Natural killer cell (primary cell): ENCODE measurements around the gene DCUN1D4. TPM values are rescaled to one million over a fixed set of nuclear protein-coding genes. Genes with fewer than 3 reads are reported as not detected.

Experiments used
- ATAC-seq, 3 donors: fragments of 150-1000 bp in 2 of 3; fragments of 200-7000 bp in 1 of 3; cut with Tn5 transposase; 1 replicate in 1 of 3; 2 replicates in 2 of 3; pipeline ENCODE4 v1.10.0; 2021; ENCODE audit warnings: mild to moderate bottlenecking in 2 of 3, moderate library complexity in 2 of 3
- DNase-seq, 2 donors: peaks; one replicate each; pipeline versions ENCODE4 v3.0.0 to v3.0.0-alpha.2; 2013 to 2021; ENCODE audit warnings: mixed read lengths in 1 of 2
- H3K27ac ChIP-seq: one replicate; pipeline ENCODE4 v1.5.1; 2013; ENCODE audit warnings: mild to moderate bottlenecking, low read length
- H3K27me3 ChIP-seq: one replicate; pipeline ENCODE4 v1.6.1; 2013; ENCODE audit warnings: low read length; ENCODE audit not compliant: control insufficient read depth, insufficient read depth
- H3K36me3 ChIP-seq: one replicate; pipeline ENCODE4 v1.6.1; 2013; ENCODE audit warnings: low read length; ENCODE audit not compliant: control insufficient read depth, insufficient read depth
- H3K4me1 ChIP-seq: one replicate; pipeline ENCODE4 v1.6.1; 2013; ENCODE audit warnings: low read length; ENCODE audit not compliant: control insufficient read depth, insufficient read depth
- H3K4me3 ChIP-seq: one replicate; pipeline ENCODE4 v1.5.1; 2013; ENCODE audit warnings: low read length
- H3K9me3 ChIP-seq: one replicate; pipeline ENCODE4 v1.6.1; 2013; ENCODE audit warnings: low read length; ENCODE audit not compliant: control insufficient read depth, insufficient read depth
- H3K27ac Mint-ChIP-seq, 2 donors: one replicate each; pipeline ENCODE4 v1.8.0; 2022; ENCODE audit warnings: mild to moderate bottlenecking in 2 of 2, mixed read lengths in 2 of 2, moderate library complexity in 1 of 2
- H3K27me3 Mint-ChIP-seq, 2 donors: one replicate each; pipeline ENCODE4 v1.8.0; 2022; ENCODE audit warnings: low read depth in 2 of 2, mixed read lengths in 2 of 2
- H3K36me3 Mint-ChIP-seq: one replicate; pipeline ENCODE4 v1.8.0; 2022; ENCODE audit warnings: mixed read lengths
- H3K4me1 Mint-ChIP-seq, 2 donors: one replicate each; pipeline ENCODE4 v1.8.0; 2022; ENCODE audit warnings: mixed read lengths in 2 of 2
- H3K4me3 Mint-ChIP-seq: one replicate; pipeline ENCODE4 v1.8.0; 2022; ENCODE audit warnings: mild to moderate bottlenecking, moderate library complexity, mixed read lengths
- H3K9me3 Mint-ChIP-seq, 2 donors: one replicate each; pipeline ENCODE4 v1.8.0; 2022; ENCODE audit warnings: mixed read lengths in 2 of 2
- CTCF ChIP-seq: fragments of 200-600 bp; IDR thresholded peaks from one replicate; pipeline ENCODE4 v1.8.0; 2022; ENCODE audit warnings: antibody characterized with exemption
- WGBS: methylation state at CpG from one replicate; pipeline ENCODE4 v1.1.7; 2013; ENCODE audit warnings: missing lambda C conversion rate; ENCODE audit not compliant: insufficient coverage; 5-methylcytosine and 5-hydroxymethylcytosine counted together
- intact Hi-C: fragments of 100-400 bp; cut with micrococcal nuclease; formaldehyde crosslinking; loops from one replicate; pipeline ENCODE4 v1.14.2; 2022
- total RNA-seq, 4 donors: library from RNA; stranded (reverse); fragments of 120-200 nt in 1 of 4; gene quantifications; one replicate each; pipeline versions ENCODE4 v1.2.3 to v1.2.4, GENCODE V29; 2013 to 2022

The DCUN1D4 gene
- total RNA-seq, 3 donors from 2014 or later (not counting 1 experiment from before 2014, with no cell fraction given): 26.9 to 35.9 (median 35.1) TPM

DNA sequence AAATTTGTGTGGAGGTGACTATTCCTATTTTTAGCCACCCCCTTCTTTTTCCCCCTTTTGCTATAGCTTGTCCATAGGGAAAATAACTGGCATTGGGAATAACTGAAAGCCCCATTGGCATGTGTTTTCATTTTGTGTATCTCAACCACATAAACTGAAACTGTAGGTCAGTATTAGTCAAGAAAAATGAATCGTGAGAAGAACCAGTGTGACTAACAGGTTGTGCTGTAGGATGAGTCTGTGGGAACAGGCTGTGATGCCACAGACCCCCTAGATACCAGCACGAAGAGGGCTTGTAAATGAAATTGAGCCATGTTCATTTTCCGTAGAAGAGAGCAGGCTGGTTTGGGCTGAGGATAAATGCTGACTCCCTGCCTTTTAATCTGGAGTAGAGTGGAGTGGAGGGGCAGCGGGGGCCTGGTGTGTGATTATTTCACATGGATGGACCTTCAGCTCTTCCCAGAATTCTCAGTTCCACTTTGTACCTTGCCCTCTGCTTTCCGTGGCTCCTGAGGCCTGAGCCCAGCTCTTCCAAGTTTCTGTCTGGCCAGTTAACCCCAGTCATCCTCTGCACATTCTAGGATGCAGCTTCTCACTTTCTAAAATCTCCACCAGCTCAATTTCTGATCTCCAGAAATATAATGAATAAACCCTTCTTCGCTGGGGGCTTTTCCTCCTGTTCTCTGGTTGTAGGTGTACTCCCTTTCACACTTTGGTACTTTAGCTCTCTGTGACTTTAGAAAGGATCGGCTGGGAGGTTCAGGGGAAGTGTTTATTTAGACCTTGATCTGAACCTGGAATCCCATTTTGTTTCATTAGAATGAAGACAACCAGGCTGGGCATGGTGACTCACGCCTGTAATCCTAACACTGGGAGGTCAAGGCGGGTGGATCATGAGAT lies 37.3 kb downstream of the DCUN1D4 start:
- DNase-seq (no peak), ATAC-seq (no peak)
- H3K9me3 Mint-ChIP-seq: no peaks in the 10 kb centered on the region
- Histone ChIP-seq H3K27me3 (no peaks in the 10 kb centered on the region), H3K27ac (no peak overlapping the region), H3K36me3 (peaks cover 18% of the 10 kb centered on the region), H3K9me3 (no peaks in the 10 kb centered on the region), H3K4me3 (no peak overlapping the region), H3K4me1 (no peaks in the 10 kb centered on the region)
- no peaks in the 10 kb centered on the region for H3K27me3 Mint-ChIP-seq
- intact Hi-C loops: no loop called here
- H3K36me3 Mint-ChIP-seq: peaks cover 6% of the 10 kb centered on the region
- WGBS: 95% methylated on average over 9 of the region's 9 CpGs
- H3K27ac Mint-ChIP-seq: no peak overlapping the region
- H3K4me1 Mint-ChIP-seq: peaks cover 5 to 15% of the 10 kb centered on the region in 2 donors
- TF ChIP-seq CTCF: no peak
- H3K4me3 Mint-ChIP-seq: no peak overlapping the region

DNA sequence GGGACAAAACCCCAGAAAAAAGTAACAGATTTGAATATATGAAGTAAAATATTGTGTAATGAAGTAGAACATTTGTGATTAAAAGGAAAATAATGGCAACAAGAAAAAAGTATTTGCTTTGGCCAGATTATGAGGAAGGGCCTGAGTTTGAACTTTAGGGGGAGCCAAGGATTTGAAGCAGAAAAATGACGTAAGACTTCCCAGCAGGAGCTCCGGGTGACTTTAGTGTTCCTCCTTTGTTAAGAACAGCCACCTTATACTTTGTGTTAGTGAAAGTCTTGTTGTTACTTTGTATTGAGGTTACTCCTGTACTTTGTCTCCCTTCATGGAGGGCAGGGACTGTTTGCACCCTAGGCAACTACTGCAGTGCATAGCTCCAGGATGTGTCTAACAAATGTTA lies 41.1 kb downstream of the DCUN1D4 start:
- no peaks in the 10 kb centered on the region for H3K27me3 ChIP-seq
- ATAC-seq (no peak), DNase-seq (no peak)
- Mint-ChIP-seq H3K27ac (no peak overlapping the region), H3K36me3 (peaks cover under 1% of the 10 kb centered on the region), H3K4me3 (no peak overlapping the region), H3K27me3 (no peaks in the 10 kb centered on the region), H3K4me1 (peaks cover 0 to 12% of the 10 kb centered on the region in 2 donors), H3K9me3 (no peaks in the 10 kb centered on the region)
- no peak overlapping the region for H3K27ac ChIP-seq
- no peaks in the 10 kb centered on the region for H3K4me1 ChIP-seq
- H3K4me3 ChIP-seq: no peak overlapping the region
- WGBS: 100% methylated on average over 1 of the region's 2 CpGs
- no peaks in the 10 kb centered on the region for H3K9me3 ChIP-seq
- TF ChIP-seq CTCF: no peak
- intact Hi-C loops: no loop called here
- H3K36me3 ChIP-seq: peaks cover 12% of the 10 kb centered on the region

DNA sequence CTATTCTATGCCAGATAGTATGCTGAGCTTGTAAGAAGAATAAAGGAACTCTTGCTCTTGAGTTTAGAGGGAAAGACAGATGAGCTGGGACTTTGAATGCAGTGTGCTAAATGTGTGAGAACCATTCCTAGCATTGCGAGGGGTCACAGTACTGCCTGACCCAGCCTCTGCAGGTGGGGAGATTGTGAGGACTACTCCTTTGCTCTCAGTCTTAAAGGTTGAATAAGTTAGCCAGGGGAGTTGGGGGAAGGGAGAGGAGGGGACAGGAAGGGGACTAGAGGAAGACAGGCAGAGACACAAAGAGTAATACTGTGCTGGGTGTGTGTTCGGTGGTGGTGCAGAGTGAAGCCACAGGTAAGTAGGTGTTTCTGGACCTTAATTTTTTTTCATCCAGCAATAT lies 41.7 kb downstream of the DCUN1D4 start:
- ATAC-seq (no peak), DNase-seq (no peak)
- Mint-ChIP-seq H3K4me3 (no peak overlapping the region), H3K36me3 (no peaks in the 10 kb centered on the region), H3K9me3 (no peaks in the 10 kb centered on the region), H3K27me3 (no peaks in the 10 kb centered on the region), H3K27ac (peak overlapping the region in 1 of 2 donors; percentile 0), H3K4me1 (peaks cover 0 to 12% of the 10 kb centered on the region in 2 donors)
- Histone ChIP-seq H3K27me3 (no peaks in the 10 kb centered on the region), H3K27ac (no peak overlapping the region), H3K9me3 (no peaks in the 10 kb centered on the region), H3K4me3 (no peak overlapping the region), H3K36me3 (peaks cover 12% of the 10 kb centered on the region), H3K4me1 (no peaks in the 10 kb centered on the region)
- TF ChIP-seq CTCF: no peak
- WGBS: 100% methylated on average over 1 of the region's 2 CpGs
- intact Hi-C loops: no loop called here
